ENCODE data around the gene SCAMP1.

- TF ChIP-seq POLR2AphosphoS5 (IDR thresholded peaks at IDR 0.05; ENCODE audit: borderline replicate concordance, low read depth, low read length): no peak
- no peak for TF ChIP-seq EZH2 (IDR thresholded peaks at IDR 0.05)
These were observed 149.7 kb downstream of the SCAMP1 start for GRCh38 chr5:78509884-78510769.
